T-helper 1 cell treated with Interleukin-12 subunit alpha and Interleukin-12 subunit beta and Interleukin-4 antibody, amounts not matched to agents 30 μg/mL and 1 μg/mL, for 36 hours (primary cell): ENCODE measurements around the gene TNFRSF1B.
"Not testable (repeated sequence)": the region's sequence is repeated elsewhere in the genome, so short reads cannot be mapped to it uniquely, and the experiment has no call there.

ENCODE experiments used
- H3K27ac Mint-ChIP-seq: one replicate; pipeline ENCODE4 v1.8.0; 2021; ENCODE audit warnings: mild to moderate bottlenecking, mixed read lengths
- H3K27me3 Mint-ChIP-seq: one replicate; pipeline ENCODE4 v1.8.0; 2021; ENCODE audit warnings: low read depth, mixed read lengths
- H3K36me3 Mint-ChIP-seq: one replicate; pipeline ENCODE4 v1.8.0; 2021; ENCODE audit warnings: low read depth, mixed read lengths
- H3K4me1 Mint-ChIP-seq: one replicate; pipeline ENCODE4 v1.8.0; 2021; ENCODE audit warnings: low read depth, mixed read lengths
- H3K4me3 Mint-ChIP-seq: one replicate; pipeline ENCODE4 v1.8.0; 2021; ENCODE audit warnings: mild to moderate bottlenecking, moderate library complexity, mixed read lengths
- H3K9me3 Mint-ChIP-seq: one replicate; pipeline ENCODE4 v1.8.0; 2021; ENCODE audit warnings: mixed read lengths

Gene TNFRSF1B

DNA sequence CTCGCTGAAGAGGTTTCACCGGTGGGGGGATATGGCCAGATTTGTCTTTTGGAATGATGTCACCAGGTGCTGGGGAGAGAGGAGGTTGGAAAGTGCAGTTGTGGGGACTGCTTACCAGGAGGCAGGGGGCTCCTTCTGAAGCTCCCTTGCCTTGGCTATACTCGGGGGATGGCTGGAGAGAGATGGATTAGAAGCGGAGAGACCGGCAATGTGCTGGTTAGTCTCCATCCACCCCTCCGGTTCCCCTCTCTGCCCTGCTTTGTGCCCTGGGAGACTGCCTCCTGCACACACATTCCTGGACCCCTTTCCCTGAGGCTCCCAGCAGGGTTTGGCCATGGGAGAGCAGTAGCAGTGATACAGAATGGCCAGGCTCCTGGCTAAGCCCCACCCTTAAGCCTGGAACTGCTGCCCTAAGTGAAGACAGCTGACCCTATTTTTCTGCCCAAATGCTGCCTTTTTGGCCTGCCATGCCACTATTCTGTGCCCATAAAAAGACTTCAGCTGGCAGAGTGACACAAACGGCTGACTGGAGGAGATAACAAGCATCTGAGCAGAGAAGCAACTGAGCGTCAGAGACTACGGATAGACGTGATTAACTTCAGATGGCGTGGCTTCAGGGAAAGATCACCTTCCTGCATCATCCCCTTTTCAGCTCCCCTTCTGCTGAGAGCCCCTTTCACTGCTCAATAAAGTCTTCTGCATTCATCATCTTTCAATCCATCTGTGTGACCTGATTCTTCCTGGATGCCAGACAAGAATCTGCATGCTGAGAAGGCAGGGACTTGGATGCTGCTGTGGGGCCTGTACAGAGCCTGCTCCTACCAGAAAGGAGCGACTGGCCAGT, 48.5 kb downstream of the TNFRSF1B start:
- H3K36me3 Mint-ChIP-seq, result peaks cover 3% of the 10 kb centered on the region
- H3K4me3 Mint-ChIP-seq, result no peak overlapping the region
- no peaks in the 10 kb centered on the region for H3K9me3 Mint-ChIP-seq
- peaks cover 15% of the 10 kb centered on the region for H3K27me3 Mint-ChIP-seq
- H3K4me1 Mint-ChIP-seq, result peaks cover 4% of the 10 kb centered on the region
- no peak overlapping the region for H3K27ac Mint-ChIP-seq

DNA sequence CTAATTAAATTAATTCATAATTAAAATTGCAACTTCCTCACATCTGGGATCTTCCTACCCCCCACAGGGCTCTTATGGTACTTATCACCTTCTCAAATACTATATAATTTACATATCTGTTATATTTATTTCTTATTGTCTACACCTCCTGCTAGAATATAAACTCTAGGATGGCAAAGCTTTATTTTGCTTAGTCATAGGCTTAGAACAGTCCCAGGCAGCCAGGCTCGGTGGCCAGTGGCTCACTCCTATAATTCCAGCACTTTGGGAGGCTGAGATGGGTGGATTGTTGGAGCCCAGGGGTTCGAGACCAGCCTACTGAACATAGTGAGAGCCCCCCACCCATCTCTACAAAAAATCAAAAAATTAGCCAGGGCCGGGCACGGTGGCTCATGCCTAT, 53.0 kb downstream of the TNFRSF1B start:
- Mint-ChIP-seq H3K27ac (no peak overlapping the region), H3K36me3 (peaks cover 7% of the 10 kb centered on the region), H3K4me3 (no peak overlapping the region), H3K9me3 (peaks cover 5% of the 10 kb centered on the region), H3K4me1 (no peaks in the 10 kb centered on the region), H3K27me3 (peaks cover 27% of the 10 kb centered on the region)

DNA sequence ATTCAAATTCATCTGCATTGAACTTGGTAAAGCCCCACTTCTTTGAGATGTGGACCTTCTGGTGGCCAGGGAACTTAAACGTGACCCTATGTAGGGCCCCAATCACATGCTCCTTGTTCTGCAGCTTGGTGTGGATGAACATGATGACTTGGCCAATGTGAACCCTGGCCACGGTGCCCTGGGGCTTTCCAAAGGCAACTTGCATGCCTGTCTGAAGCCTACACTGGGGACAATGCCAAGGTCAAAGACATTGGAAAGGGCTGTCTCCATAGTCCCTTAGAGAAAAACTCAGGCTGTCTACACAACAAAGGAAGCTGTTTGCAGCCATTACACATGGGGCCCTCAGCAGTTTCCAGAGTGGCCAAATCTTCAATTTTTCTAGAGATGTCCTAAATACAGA, 54.1 kb downstream of the TNFRSF1B start:
- Mint-ChIP-seq H3K4me1 (no peaks in the 10 kb centered on the region), H3K4me3 (no peak overlapping the region), H3K9me3 (peaks cover 5% of the 10 kb centered on the region), H3K36me3 (peaks cover 7% of the 10 kb centered on the region), H3K27ac (no peak overlapping the region), H3K27me3 (peaks cover 21% of the 10 kb centered on the region)

DNA sequence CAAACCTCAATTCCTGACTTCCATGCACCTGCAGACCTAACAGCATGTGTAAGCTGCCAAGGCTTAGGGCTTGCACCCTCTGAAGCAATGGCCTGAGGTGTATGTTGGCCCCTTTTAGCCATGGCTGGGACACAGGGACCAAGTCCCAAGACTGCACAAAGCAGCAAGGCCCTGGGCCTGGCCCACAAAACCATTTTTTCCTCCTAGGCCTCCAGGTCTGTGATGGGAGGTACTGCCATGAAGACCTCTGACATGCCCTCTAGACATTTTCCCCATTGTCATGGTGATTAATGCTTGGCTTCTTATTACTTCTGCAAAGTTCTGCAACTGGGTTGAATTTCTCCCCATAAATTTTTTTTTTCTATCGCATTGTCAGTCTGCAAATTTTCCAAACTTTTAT, 55.9 kb downstream of the TNFRSF1B start:
- H3K4me1 Mint-ChIP-seq, H3K27ac Mint-ChIP-seq, H3K36me3 Mint-ChIP-seq, H3K4me3 Mint-ChIP-seq, H3K9me3 Mint-ChIP-seq: not testable (repeated sequence)
- H3K27me3 Mint-ChIP-seq, result peaks cover 17% of the 10 kb centered on the region

DNA sequence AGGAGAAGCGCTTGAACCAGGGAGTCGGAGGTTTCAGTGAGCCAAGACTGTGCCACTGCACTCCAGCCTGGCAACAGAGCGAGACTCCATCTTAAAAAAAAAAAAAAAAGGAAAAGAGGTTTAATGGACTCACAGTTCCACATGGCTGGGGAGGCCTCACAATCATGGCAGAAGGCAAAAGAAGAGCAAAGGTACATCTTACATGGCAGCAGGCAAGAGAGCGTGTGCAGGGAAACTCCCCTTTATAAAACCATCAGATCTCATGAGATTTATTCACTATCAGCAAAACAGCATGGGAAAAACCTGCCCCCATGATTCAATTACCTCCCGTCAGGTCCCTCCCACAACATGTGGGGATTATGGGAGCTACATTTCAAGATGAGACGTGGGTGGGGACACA, 57.3 kb downstream of the TNFRSF1B start:
- H3K4me1 Mint-ChIP-seq, H3K4me3 Mint-ChIP-seq, H3K36me3 Mint-ChIP-seq, H3K27ac Mint-ChIP-seq, H3K9me3 Mint-ChIP-seq: not testable (repeated sequence)
- H3K27me3 Mint-ChIP-seq, result peaks cover 20% of the 10 kb centered on the region

DNA sequence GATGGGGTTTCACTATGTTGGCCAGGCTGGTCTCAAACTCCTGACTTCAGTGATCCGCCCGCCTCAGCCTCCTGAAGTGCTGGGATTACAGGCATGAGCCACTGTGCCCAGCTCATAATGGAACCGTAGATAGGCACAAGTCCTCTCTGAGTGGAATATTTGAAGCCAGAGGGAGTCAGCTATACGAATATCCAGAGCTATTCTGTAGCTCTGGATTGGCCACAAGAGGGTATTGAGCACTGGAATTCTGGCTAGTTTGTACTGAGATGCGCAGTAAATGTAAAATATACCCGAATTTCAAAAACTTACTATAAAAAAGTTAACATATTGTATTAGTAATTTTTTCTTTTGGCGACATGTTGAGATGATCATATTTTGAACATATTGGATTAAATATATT, 62.2 kb downstream of the TNFRSF1B start:
- H3K27ac Mint-ChIP-seq, result no peak overlapping the region
- H3K27me3 Mint-ChIP-seq, result peaks cover 5% of the 10 kb centered on the region
- no peaks in the 10 kb centered on the region for H3K9me3 Mint-ChIP-seq
- H3K4me1 Mint-ChIP-seq, result peaks cover 10% of the 10 kb centered on the region
- no peak overlapping the region for H3K4me3 Mint-ChIP-seq
- no peaks in the 10 kb centered on the region for H3K36me3 Mint-ChIP-seq

DNA sequence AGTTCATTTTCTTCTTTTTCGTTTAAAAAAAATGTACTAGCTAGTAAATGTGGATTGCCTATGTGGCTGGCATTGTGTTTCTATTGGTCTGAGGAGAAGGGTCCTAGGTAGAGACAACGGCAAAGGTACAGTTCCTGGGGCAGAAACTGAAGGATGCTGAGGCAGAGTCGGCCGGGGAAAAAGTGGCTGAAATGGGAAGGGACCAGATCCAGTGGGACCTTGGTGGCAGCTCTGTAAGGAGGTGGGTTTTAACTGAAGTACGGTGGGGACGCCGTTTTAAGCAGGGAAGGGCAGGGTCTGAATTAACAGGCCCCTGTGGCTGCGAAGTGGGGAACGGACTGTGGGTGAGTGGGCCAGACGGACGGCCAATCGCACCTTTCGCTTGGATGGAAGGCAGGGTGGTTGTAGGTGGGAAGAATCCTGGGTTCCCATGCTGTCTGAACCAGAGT, 62.6 kb downstream of the TNFRSF1B start:
- Mint-ChIP-seq H3K36me3 (no peaks in the 10 kb centered on the region), H3K4me1 (peaks cover 10% of the 10 kb centered on the region), H3K4me3 (peak overlapping the region; percentile 70), H3K27ac (no peak overlapping the region), H3K27me3 (peaks cover 3% of the 10 kb centered on the region), H3K9me3 (no peaks in the 10 kb centered on the region)

DNA sequence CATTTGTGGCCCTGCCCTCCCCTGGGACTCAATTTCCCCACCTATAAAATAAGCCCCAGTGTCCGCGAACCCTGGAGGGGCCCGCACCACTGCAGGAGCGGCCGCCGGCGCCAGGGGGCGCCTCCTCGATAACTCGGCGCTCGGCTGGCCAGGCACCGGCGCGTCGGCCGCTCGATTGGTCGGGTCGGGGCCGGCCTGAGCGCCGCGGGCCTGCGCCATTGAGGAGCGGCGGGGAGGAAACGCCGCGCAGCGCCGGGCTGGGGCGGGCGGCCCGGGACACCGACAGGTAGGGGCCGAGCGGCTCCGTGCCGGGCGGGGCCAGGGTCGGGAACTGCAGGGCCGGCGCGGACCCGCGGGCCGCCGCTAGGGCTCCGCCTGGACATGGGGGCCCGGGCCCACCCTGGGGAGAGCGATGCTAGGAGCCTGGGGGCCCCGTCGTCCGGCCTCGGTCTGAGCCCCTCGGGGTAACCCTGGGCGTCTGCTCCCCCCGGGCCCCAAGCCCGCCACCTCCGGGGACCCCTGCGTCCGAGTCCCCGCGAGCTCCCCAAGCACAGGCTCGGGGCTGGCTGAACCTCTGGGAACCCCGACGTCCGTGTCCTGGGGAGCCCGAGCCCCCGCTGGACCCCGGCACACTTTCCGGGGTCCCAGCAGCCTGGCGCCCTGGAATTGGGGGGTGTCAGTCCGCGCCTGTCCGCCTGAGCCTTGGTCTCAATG, 63.2 kb downstream of the TNFRSF1B start, which contains the start of gene VPS13D:
Gene VPS13D (plus strand): TSS at position 196 of the 714 bp plus-strand sequence. CDS start 4,237 bp downstream, outside the sequence.
- Mint-ChIP-seq H3K9me3 (no peaks in the 10 kb centered on the region), H3K27me3 (peaks cover 3% of the 10 kb centered on the region), H3K27ac (peak within 1 kb of the TSS; percentile 49), H3K4me1 (peaks cover 12% of the 10 kb centered on the region), H3K36me3 (peaks cover 3% of the 10 kb centered on the region), H3K4me3 (peak within 1 kb of the TSS; percentile 88)

DNA sequence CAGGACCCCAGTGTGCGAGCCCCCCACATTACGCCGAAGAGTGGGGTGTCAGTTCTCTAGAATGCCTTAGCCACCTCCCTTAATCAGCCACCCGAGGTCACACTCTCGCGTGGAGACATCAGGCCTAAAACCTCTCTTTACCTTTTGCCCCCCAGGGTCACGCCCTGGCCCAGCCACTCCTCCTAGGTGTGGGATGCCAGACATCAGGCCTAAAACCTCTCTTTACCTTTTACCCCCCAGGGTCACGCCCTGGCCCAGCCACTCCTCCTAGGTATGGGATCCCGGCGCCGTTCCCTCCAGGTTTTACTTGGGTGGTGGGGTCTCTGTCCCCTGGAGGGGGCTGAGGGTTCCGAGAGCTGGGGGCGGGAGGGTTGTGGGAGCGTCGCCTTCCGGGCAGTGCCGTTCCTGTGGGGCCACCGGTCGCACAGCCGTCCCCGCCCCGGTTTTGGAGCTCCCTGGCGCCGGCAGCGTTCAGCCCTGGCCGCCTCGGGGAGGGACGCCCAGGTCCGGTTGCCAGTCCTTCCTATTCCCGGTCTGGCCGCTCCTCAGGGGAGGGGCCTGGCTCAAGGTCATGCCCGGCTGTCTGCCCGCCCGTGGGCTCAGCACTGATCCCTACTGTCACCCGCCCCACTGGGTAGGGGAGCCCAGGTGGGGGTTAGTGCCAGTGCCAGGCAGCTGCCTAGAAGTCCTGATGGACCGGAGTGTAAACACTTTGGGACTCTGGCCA, 63.9 kb downstream of the TNFRSF1B start:
- no peaks in the 10 kb centered on the region for H3K9me3 Mint-ChIP-seq
- peak overlapping the region; percentile 49 for H3K27ac Mint-ChIP-seq
- H3K4me1 Mint-ChIP-seq, result peaks cover 12% of the 10 kb centered on the region
- peaks cover 6% of the 10 kb centered on the region for H3K36me3 Mint-ChIP-seq
- H3K4me3 Mint-ChIP-seq, result peak overlapping the region; percentile 88
- H3K27me3 Mint-ChIP-seq, result peaks cover 3% of the 10 kb centered on the region

DNA sequence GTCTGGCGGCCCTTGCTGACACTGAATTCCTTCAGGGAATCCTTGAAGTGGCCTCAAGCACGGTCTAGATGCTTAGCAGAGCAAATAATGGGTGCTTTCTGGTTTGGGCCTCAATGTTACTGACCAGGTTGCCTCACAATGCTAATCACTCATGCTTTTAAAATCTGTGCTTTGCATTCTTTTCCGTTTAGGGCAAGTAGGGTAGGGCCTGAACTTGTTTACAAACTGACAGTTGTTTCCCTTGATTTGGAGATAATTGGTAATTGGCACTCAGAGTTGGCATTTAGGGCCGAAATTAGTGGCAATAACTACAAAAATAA, 64.4 kb downstream of the TNFRSF1B start:
- no peak overlapping the region for H3K27ac Mint-ChIP-seq
- peak overlapping the region; percentile 88 for H3K4me3 Mint-ChIP-seq
- no peaks in the 10 kb centered on the region for H3K9me3 Mint-ChIP-seq
- H3K4me1 Mint-ChIP-seq, result peaks cover 12% of the 10 kb centered on the region
- peaks cover 3% of the 10 kb centered on the region for H3K27me3 Mint-ChIP-seq
- H3K36me3 Mint-ChIP-seq, result peaks cover 10% of the 10 kb centered on the region

DNA sequence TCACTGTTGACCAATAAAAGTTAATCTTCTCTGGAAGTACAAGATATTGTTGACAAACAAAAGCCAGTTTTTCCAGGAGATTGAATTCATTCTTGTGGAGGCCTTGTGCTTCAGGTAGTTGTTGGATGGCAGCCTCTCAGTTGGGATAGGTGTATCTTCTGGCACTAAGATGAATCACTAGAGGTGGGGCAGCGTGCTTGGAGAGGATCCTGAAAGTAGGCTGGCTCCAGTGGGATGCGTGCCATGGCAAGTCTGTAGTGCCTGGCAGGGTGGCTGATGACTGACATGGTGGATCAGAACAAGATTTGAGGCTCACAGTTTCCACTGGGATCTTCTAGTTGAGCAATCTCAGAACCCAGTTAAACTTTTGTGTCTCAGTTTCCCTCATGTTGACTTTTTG, 65.4 kb downstream of the TNFRSF1B start:
- H3K27ac Mint-ChIP-seq, result no peak overlapping the region
- no peaks in the 10 kb centered on the region for H3K9me3 Mint-ChIP-seq
- H3K4me3 Mint-ChIP-seq, result no peak overlapping the region
- H3K4me1 Mint-ChIP-seq, result peaks cover 12% of the 10 kb centered on the region
- H3K27me3 Mint-ChIP-seq, result peaks cover 3% of the 10 kb centered on the region
- H3K36me3 Mint-ChIP-seq, result peaks cover 10% of the 10 kb centered on the region

DNA sequence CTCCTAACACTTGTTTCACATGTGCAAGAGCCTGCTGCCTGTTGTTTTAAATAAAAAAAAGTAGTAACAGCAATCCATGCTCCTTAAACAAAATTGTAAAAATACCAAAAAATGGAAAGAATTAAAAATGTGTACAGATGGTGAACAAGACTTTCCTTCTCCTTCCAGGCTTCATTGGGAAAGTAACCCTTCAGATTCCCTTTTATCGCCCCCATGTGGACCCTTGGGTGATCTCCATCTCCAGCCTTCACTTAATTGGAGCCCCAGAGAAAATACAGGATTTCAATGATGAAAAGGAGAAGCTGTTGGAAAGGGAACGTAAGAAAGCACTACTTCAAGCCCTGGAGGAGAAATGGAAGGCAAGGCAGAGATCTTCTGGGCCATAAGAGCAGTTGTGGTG, 77.3 kb downstream of the TNFRSF1B start:
- Mint-ChIP-seq H3K27ac (no peak overlapping the region), H3K9me3 (no peaks in the 10 kb centered on the region), H3K36me3 (peaks cover 21% of the 10 kb centered on the region), H3K4me1 (peaks cover 5% of the 10 kb centered on the region), H3K4me3 (no peak overlapping the region), H3K27me3 (no peaks in the 10 kb centered on the region)

DNA sequence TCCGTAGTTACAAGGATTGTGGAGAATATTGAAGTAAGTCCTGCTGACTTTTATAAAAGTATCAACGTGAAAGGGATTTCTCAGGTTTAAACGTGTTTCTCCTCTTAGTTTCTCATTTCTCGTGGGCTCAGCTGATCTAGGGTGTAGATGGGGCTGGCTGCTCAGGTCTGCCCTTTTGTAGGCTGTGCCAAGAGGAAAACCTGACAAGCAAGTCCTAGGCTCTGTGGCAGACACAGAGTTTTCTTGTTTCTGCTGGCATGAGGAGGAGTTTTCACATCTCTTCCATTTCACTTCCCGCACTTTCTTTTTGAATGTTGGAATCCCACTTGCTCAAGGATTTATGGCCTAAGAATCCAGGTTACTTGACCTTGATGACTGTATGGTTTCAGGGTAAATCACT, 77.8 kb downstream of the TNFRSF1B start:
- Mint-ChIP-seq H3K9me3 (no peaks in the 10 kb centered on the region), H3K27me3 (no peaks in the 10 kb centered on the region), H3K27ac (no peak overlapping the region), H3K36me3 (peaks cover 21% of the 10 kb centered on the region), H3K4me1 (peaks cover 5% of the 10 kb centered on the region), H3K4me3 (no peak overlapping the region)

DNA sequence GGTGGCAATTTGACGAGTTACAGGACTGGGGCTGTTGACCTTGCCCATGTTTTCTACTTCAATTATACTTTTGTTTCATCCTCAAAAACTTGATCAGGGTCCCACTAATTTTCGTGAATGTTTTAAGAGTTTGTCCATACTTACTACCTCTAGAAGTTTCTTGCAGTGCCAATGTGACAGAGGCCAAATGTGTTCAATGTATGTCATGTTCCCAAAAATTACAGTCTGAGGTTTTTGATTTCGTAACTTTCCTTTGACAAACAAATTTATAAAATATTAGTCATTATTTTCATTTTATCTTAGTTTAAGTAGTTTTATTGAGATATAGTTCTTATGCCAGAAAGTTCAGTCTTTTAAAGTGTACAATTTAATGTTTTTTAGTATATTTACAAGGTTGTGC, 78.3 kb downstream of the TNFRSF1B start:
- no peaks in the 10 kb centered on the region for H3K27me3 Mint-ChIP-seq
- peaks cover 5% of the 10 kb centered on the region for H3K4me1 Mint-ChIP-seq
- H3K9me3 Mint-ChIP-seq, result no peaks in the 10 kb centered on the region
- peaks cover 26% of the 10 kb centered on the region for H3K36me3 Mint-ChIP-seq
- no peak overlapping the region for H3K27ac Mint-ChIP-seq
- no peak overlapping the region for H3K4me3 Mint-ChIP-seq
